Gastrocnemius medialis (tissue), 4 donors: ENCODE results near the gene TSPAN11. TPM values are rescaled to one million over a fixed set of nuclear protein-coding genes. Genes with fewer than 3 reads are reported as not detected.

ENCODE experiments used
- ATAC-seq, 2 donors: fragments of 150-250 bp; one replicate each; pipeline ENCODE4 v1.9.1; 2016
- DNase-seq, 2 donors: peaks; one replicate each; pipeline ENCODE4 v3.0.0-alpha.2; 2019
- H3K27ac ChIP-seq, 4 donors: fragments of 200-600 bp; sonication (generic); 1 replicate in 1 of 4; 2 replicates in 3 of 4; pipeline ENCODE4 v1.5.1; 2016 to 2018; ENCODE audit warnings: mild to moderate bottlenecking in 2 of 4, moderate library complexity in 1 of 4
- H3K27me3 ChIP-seq, 3 donors: fragments of 200-600 bp; sonication (generic) in 2 of 3; 1 replicate in 1 of 3; 2 replicates in 2 of 3; pipeline versions ENCODE4 v1.5.1 to v1.6.0; 2016 to 2019; ENCODE audit warnings: mild to moderate bottlenecking in 1 of 3, moderate library complexity in 1 of 3
- H3K36me3 ChIP-seq, 2 donors: fragments of 200-600 bp; sonication (generic) in 1 of 2; one replicate each; pipeline ENCODE4 v1.5.1; 2017 to 2018
- H3K4me1 ChIP-seq, 2 donors: fragments of 200-600 bp; sonication (generic) in 1 of 2; one replicate each; pipeline ENCODE4 v1.5.1; 2016 to 2017; ENCODE audit warnings: mild to moderate bottlenecking in 2 of 2
- H3K4me3 ChIP-seq, 4 donors: fragments of 200-600 bp; sonication (generic) in 3 of 4; 1 replicate in 1 of 4; 2 replicates in 3 of 4; pipeline ENCODE4 v1.5.1; 2016 to 2019; ENCODE audit warnings: mild to moderate bottlenecking in 2 of 4
- H3K9me3 ChIP-seq, 3 donors: fragments of 200-600 bp; sonication (generic) in 2 of 3; 1 replicate in 1 of 3; 2 replicates in 2 of 3; pipeline ENCODE4 v1.5.1; 2016 to 2019
- POLR2A ChIP-seq, 2 donors: fragments of 450-650 bp; IDR thresholded peaks; one replicate each; pipeline ENCODE4 v1.6.1; 2017; ENCODE audit warnings: antibody characterized with exemption in 2 of 2, mild to moderate bottlenecking in 2 of 2, moderate library complexity in 2 of 2
- in situ Hi-C, 4 donors: fragments of 200-750 bp; cut with MboI; loops; one replicate each; pipeline versions ENCODE4 v1.15.0 to v1.8.0; 2017; ENCODE audit warnings: low sequenced_read_pairs in 4 of 4
- intact Hi-C: fragments of 100-400 bp; cut with DNase I; formaldehyde crosslinking; loops from one replicate; pipeline ENCODE4 v1.15.1; 2023; ENCODE audit warnings: low total_unique reads
- total RNA-seq, 4 donors: library from RNA; depleted of rRNA; stranded (reverse); fragments of >200 nt; gene quantifications; one replicate each; pipeline versions ENCODE4 v1.1.0 to v1.2.3, GENCODE V29; 2016
- TF ChIP-seq, protein P1 (sequence below), 5 experiments: fragments of 450-650 bp in 3 of 5; fragments of 200-600 bp in 2 of 5; sonication (generic) in 2 of 5; IDR thresholded peaks in 4 of 5; conservative IDR thresholded peaks in 1 of 5; 1 replicate in 4 of 5; 2 replicates in 1 of 5; pipeline ENCODE4 v1.5.1; 2016 to 2019; ENCODE audit warnings: antibody characterized with exemption in 5 of 5, mild to moderate bottlenecking in 3 of 5, moderate library complexity in 3 of 5

Gene TSPAN11
- total RNA-seq, 4 donors from 2014 or later, result 0.05 to 0.16 (median 0.07) TPM; not detected in 1

DNA sequence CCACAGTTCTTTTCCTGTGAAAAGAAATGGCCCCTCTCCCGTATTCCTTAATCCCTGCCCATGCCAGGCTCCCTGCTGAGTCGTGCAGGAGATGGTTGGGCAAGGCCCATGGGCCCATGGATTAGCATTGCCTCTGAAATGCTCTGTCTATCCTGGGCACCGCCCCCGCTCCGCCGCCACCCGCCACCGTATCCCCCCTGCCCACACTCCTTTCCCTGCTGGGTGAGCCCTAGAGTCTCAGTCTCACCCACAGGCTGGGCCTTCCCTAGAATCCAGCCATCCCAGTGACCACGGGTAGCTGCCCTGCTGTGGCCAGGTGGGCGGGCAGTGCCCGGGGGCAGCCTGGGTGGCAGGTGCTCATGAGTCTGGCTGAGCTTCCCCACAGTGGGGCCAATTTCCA lies 50.6 kb downstream of the TSPAN11 start:
- Histone ChIP-seq H3K4me1 (no peaks in the 10 kb centered on the region), H3K4me3 (no peak overlapping the region), H3K36me3 (no peaks in the 10 kb centered on the region), H3K27me3 (peaks cover 0 to 2% (median 0%) of the 10 kb centered on the region in 3 donors), H3K27ac (no peak overlapping the region), H3K9me3 (no peaks in the 10 kb centered on the region)
- DNase-seq (no peak), ATAC-seq (no peak)
- in situ Hi-C loops, result no loop called here
- TF ChIP-seq, protein P1, sequence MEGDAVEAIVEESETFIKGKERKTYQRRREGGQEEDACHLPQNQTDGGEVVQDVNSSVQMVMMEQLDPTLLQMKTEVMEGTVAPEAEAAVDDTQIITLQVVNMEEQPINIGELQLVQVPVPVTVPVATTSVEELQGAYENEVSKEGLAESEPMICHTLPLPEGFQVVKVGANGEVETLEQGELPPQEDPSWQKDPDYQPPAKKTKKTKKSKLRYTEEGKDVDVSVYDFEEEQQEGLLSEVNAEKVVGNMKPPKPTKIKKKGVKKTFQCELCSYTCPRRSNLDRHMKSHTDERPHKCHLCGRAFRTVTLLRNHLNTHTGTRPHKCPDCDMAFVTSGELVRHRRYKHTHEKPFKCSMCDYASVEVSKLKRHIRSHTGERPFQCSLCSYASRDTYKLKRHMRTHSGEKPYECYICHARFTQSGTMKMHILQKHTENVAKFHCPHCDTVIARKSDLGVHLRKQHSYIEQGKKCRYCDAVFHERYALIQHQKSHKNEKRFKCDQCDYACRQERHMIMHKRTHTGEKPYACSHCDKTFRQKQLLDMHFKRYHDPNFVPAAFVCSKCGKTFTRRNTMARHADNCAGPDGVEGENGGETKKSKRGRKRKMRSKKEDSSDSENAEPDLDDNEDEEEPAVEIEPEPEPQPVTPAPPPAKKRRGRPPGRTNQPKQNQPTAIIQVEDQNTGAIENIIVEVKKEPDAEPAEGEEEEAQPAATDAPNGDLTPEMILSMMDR (IDR thresholded peaks at IDR 0.05 in 4 of 5, conservative IDR thresholded peaks at IDR 0.05 in 1 of 5), result no peak
- TF ChIP-seq POLR2A (IDR thresholded peaks at IDR 0.05), result no peak
- intact Hi-C loops, result no loop called here

DNA sequence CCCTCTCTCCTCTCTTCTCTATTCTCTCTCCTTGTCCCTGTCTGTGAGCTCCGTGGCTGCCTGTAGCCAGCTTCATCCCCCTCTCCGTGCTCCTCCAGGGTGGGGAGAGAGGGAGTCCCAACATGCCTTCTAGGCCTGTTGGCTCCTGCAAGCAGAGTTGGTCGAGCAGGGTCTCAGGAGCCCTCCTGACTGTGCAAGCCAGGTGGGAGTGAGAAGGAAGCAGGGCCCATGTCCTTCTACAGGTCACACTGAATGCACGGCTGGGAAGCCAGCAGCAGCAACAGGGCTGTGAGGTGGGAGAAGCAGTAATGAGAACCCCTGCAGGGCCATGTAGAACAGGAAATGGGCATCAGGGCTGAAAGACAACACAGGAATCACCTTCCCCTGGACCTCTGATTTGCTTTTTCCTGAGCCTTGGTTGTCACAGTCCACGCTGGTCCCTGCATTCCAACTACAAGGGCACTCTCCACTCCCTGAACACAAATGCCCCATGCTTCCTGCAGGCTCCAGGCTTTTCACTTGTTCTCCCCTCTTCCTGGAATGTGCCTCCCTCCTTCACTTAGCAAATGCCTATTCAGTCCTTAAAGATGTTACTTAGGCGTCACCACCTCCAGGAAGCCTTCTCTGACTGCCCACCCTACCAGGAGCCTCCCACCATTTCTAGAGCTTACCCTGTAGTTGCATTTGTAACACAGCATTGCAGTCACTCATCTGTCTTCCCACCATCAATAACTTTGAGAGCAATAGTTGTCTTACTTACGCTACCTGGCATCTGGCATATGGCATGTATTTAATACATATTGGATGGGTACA lies 51.2 kb downstream of the TSPAN11 start:
- Histone ChIP-seq H3K27me3 (peaks cover 0 to 2% (median 0%) of the 10 kb centered on the region in 3 donors), H3K9me3 (no peaks in the 10 kb centered on the region), H3K36me3 (no peaks in the 10 kb centered on the region), H3K4me1 (no peaks in the 10 kb centered on the region), H3K4me3 (no peak overlapping the region), H3K27ac (no peak overlapping the region)
- DNase-seq, result no peak
- intact Hi-C loops (no loop called here), in situ Hi-C loops (no loop called here)
- no peak for ATAC-seq
- TF ChIP-seq, protein P1 (IDR thresholded peaks at IDR 0.05 in 4 of 5, conservative IDR thresholded peaks at IDR 0.05 in 1 of 5), result no peak
- TF ChIP-seq POLR2A (IDR thresholded peaks at IDR 0.05), result no peak

DNA sequence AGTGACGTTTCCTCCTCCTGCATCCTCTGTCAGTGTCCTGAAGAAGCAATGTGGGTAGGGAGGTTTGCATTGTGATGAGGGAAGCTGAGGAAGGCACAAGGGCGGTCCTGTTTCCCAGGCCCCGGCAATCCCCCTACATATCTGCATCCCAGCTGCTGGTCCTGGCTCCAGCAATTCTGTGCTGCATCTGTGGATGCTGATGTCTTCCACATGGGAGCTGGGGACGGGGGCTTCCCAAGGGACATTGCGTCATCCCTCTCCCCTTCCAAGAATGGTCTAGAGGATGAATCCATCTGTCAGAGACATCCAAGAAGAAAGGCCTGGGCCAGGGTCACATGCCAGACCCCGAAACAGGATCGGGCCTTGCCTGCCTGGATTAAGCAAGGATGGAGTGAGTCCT lies 52.1 kb downstream of the TSPAN11 start:
- no peak for DNase-seq
- no peak for ATAC-seq
- in situ Hi-C loops, result no loop called here

DNA sequence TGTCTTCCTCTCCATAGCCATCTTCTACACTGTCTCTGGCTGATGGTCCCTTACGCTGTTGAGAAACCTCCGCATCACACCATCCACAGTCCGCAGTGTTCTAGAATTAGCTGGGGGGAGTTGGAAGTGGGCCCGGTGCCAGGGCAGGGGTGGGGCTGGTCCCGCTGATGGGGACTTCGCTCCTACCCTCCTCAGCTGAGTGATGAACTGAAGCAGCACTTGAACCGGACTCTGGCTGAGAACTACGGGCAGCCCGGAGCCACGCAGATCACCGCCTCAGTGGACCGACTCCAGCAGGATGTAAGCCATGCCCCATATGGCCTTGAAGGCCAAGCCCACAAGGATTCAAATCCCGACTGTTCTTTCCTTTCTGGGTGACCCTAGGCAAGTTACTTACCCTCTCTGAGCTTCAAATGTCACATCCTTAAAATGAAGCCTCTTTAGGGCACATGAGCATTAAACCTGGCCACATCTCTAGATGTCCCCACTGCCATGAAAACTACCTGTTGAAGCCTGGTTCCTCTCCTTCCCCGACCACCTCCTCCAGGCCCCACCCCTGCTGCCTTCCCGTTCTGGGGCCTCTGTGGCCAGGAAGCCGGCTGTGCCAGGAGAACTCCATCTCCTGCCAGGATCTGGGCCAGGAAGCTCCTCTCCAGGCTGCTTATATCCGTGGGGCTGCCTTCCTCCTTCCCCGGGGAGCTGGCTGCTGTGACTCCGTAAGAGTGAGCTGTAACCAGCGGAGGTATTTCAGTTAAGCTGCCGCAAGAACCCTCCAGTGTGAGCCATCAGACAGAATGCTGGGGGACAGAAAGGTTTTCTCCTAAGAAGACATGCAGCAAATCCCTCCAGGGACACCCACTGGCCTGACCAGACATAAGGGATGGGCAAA lies 53.1 kb downstream of the TSPAN11 start:
- Histone ChIP-seq H3K27ac (no peak overlapping the region), H3K27me3 (peaks cover 0 to 2% (median 0%) of the 10 kb centered on the region in 3 donors), H3K4me3 (no peak overlapping the region), H3K4me1 (no peaks in the 10 kb centered on the region), H3K9me3 (no peaks in the 10 kb centered on the region), H3K36me3 (no peaks in the 10 kb centered on the region)
- no peak for ATAC-seq
- intact Hi-C loops, result no loop called here
- DNase-seq, result no peak
- no peak for TF ChIP-seq POLR2A (IDR thresholded peaks at IDR 0.05)
- TF ChIP-seq, protein P1 (IDR thresholded peaks at IDR 0.05 in 4 of 5, conservative IDR thresholded peaks at IDR 0.05 in 1 of 5), result no peak
- in situ Hi-C loops, result no loop called here

More for the DNA sequence above, 52.1 kb downstream of the TSPAN11 start:
- intact Hi-C loops, result no loop called here
- Histone ChIP-seq H3K4me1 (no peaks in the 10 kb centered on the region), H3K36me3 (no peaks in the 10 kb centered on the region), H3K27me3 (peaks cover 0 to 2% (median 0%) of the 10 kb centered on the region in 3 donors), H3K27ac (no peak overlapping the region), H3K4me3 (no peak overlapping the region), H3K9me3 (no peaks in the 10 kb centered on the region)
- TF ChIP-seq, protein P1 (IDR thresholded peaks at IDR 0.05 in 4 of 5, conservative IDR thresholded peaks at IDR 0.05 in 1 of 5), result no peak
- TF ChIP-seq POLR2A (IDR thresholded peaks at IDR 0.05), result no peak
